MCF 10A (cell line): ENCODE measurements around the gene MAP1LC3B2. TPM values are rescaled to one million over a fixed set of nuclear protein-coding genes. Genes with fewer than 3 reads are reported as not detected.

Experiments used
- BruUV-seq: library from RNA; stranded (reverse); fragments of 400-500 nt; replicated peaks from 2 replicates; lab custom pipeline; 2021; lab: Mats Ljungman, UMichigan
- CTCF ChIA-PET: fragments of 300-600 bp; sonication (Branson Sonifier 250); formaldehyde crosslinking; extraction: SDS; loops from one replicate; lab custom pipeline; 2021; ENCODE audit warnings: antibody characterized with exemption, inconsistent platforms; lab: Yijun Ruan, JAX
- POLR2A ChIA-PET: fragments of 300-600, 350-650 bp; sonication (Branson Sonifier 250); formaldehyde crosslinking; extraction: SDS; loops from one replicate; lab custom pipeline; 2020; ENCODE audit warnings: antibody characterized with exemption, inconsistent platforms; lab: Yijun Ruan, JAX
- DNase-seq: peaks from one replicate; pipeline ENCODE4 v3.0.0-alpha.2; 2018; ENCODE audit not compliant: unreplicated experiment
- H3K27ac Mint-ChIP-seq: one replicate; pipeline ENCODE4 v1.8.0; 2022; ENCODE audit warnings: mild to moderate bottlenecking, low read depth, mixed read lengths; ENCODE audit not compliant: unreplicated experiment
- H3K27me3 Mint-ChIP-seq: one replicate; pipeline ENCODE4 v1.8.0; 2022; ENCODE audit warnings: mixed read lengths; ENCODE audit not compliant: insufficient read depth, unreplicated experiment
- H3K36me3 Mint-ChIP-seq: one replicate; pipeline ENCODE4 v1.8.0; 2022; ENCODE audit warnings: mild to moderate bottlenecking, moderate library complexity, mixed read lengths; ENCODE audit not compliant: insufficient read depth, unreplicated experiment
- H3K4me1 Mint-ChIP-seq: one replicate; pipeline ENCODE4 v1.8.0; 2022; ENCODE audit warnings: mixed read lengths; ENCODE audit not compliant: insufficient read depth, unreplicated experiment
- H3K4me3 Mint-ChIP-seq: one replicate; pipeline ENCODE4 v1.8.0; 2022; ENCODE audit warnings: mild to moderate bottlenecking, moderate library complexity, mixed read lengths; ENCODE audit not compliant: unreplicated experiment
- H3K9me3 Mint-ChIP-seq: one replicate; pipeline ENCODE4 v1.8.0; 2022; ENCODE audit warnings: mixed read lengths; ENCODE audit not compliant: unreplicated experiment
- CTCF ChIP-seq: fragments of 200-600 bp; IDR thresholded peaks from one replicate; pipeline ENCODE4 v1.8.0; 2022; ENCODE audit warnings: antibody characterized with exemption, mild to moderate bottlenecking; ENCODE audit not compliant: unreplicated experiment
- intact Hi-C: fragments of 100-400 bp; cut with micrococcal nuclease; formaldehyde crosslinking; loops from 2 replicates; pipeline ENCODE4 v1.14.1; 2022
- total RNA-seq: library from RNA; stranded (reverse); gene quantifications from 2 replicates; pipeline ENCODE4 v1.2.3, GENCODE V29; 2022

MAP1LC3B2 gene
- total RNA-seq, 1 experiment from 2014 or later: 3.4 TPM

- H3K36me3 Mint-ChIP-seq: no peaks in the 10 kb centered on the region
- POLR2A ChIA-PET: no interaction called here
- BruUV-seq: no TSS peak
Observed at GRCh38 chr12:116582610-116583009, 23.4 kb downstream of the MAP1LC3B2 start.

GRCh38 chr12:116583129-116583694 is 24.0 kb downstream of the MAP1LC3B2 start:
- Mint-ChIP-seq H3K4me3 (no peak overlapping the region), H3K27me3 (no peaks in the 10 kb centered on the region), H3K27ac (no peak overlapping the region), H3K36me3 (no peaks in the 10 kb centered on the region), H3K4me1 (no peaks in the 10 kb centered on the region), H3K9me3 (peaks cover 8% of the 10 kb centered on the region)
- no peak for TF ChIP-seq CTCF
- ChIA-PET CTCF (interaction anchor here (0.8 kb wide), 1 partner anchor 14 kb away, joined by 4 read pairs; no protein-coding TSS in a partner anchor), POLR2A (no interaction called here)
- intact Hi-C loops: no loop called here
- no peak for DNase-seq
- no TSS peak for BruUV-seq

More at GRCh38 chr12:116582610-116583009, 23.4 kb downstream of the MAP1LC3B2 start:
- H3K4me3 Mint-ChIP-seq: no peak overlapping the region
- no peak for TF ChIP-seq CTCF
- intact Hi-C loops: no loop called here
- H3K27ac Mint-ChIP-seq: no peak overlapping the region
- CTCF ChIA-PET: interaction anchor here (0.8 kb wide), 1 partner anchor 13 kb away, joined by 4 read pairs; no protein-coding TSS in a partner anchor
- DNase-seq: no peak
- H3K4me1 Mint-ChIP-seq: no peaks in the 10 kb centered on the region
- H3K27me3 Mint-ChIP-seq: no peaks in the 10 kb centered on the region
- peaks cover 7% of the 10 kb centered on the region for H3K9me3 Mint-ChIP-seq

GRCh38 chr12:116587270-116587669 is 28.1 kb downstream of the MAP1LC3B2 start:
- ChIA-PET POLR2A (no interaction called here), CTCF (interaction anchor here (1.2 to 1.3 kb wide), 2 partner anchors 13 to 311 kb away, joined by 3 to 4 read pairs; no protein-coding TSS in a partner anchor)
- no peak overlapping the region for H3K4me3 Mint-ChIP-seq
- H3K4me1 Mint-ChIP-seq: peaks cover 1% of the 10 kb centered on the region
- peaks cover 8% of the 10 kb centered on the region for H3K9me3 Mint-ChIP-seq
- TF ChIP-seq CTCF: no peak
- DNase-seq: no peak
- no peaks in the 10 kb centered on the region for H3K27me3 Mint-ChIP-seq
- intact Hi-C loops: no loop called here
- H3K27ac Mint-ChIP-seq: no peak overlapping the region
- BruUV-seq: no TSS peak
- H3K36me3 Mint-ChIP-seq: no peaks in the 10 kb centered on the region

GRCh38 chr12:116588390-116589028 is 29.3 kb downstream of the MAP1LC3B2 start:
- H3K36me3 Mint-ChIP-seq: no peaks in the 10 kb centered on the region
- H3K27ac Mint-ChIP-seq: no peak overlapping the region
- no peak for TF ChIP-seq CTCF
- H3K27me3 Mint-ChIP-seq: no peaks in the 10 kb centered on the region
- ChIA-PET POLR2A (interaction anchor here (0.7 kb wide), 1 partner anchor 12 kb away, joined by 3 read pairs; no protein-coding TSS in a partner anchor), CTCF (no interaction called here)
- intact Hi-C loops: no loop called here
- no peak for DNase-seq
- no peak overlapping the region for H3K4me3 Mint-ChIP-seq
- BruUV-seq: no TSS peak
- peaks cover 7% of the 10 kb centered on the region for H3K4me1 Mint-ChIP-seq
- H3K9me3 Mint-ChIP-seq: peaks cover 8% of the 10 kb centered on the region
